Muscle of arm (tissue), 12 donors: ENCODE results near the gene SEMA5B. TPM values are rescaled to one million over a fixed set of nuclear protein-coding genes. Genes with fewer than 3 reads are reported as not detected.

Experiments used
- DNase-seq: peaks from one replicate; pipeline ENCODE4 v3.0.0-alpha.2; 2013
- polyA plus RNA-seq, 12 donors: library from polyadenylated mRNA; unstranded; fragments of 120-200 nt; gene quantifications; one replicate each; pipeline ENCODE4 v1.2.1, GENCODE V29; 2013; ENCODE audit not compliant: insufficient read length in 12 of 12

Gene SEMA5B
- polyA plus RNA-seq, 12 donors: 13.4 to 46.2 (median 24.6) TPM; not detected in 1

GRCh38 chr3:122994954-122995353 lies 32.6 kb downstream of the SEMA5B start:
- no peak for DNase-seq

- no peak for DNase-seq
Observed at GRCh38 chr3:122993124-122993978, 34.2 kb downstream of the SEMA5B start.

DNA sequence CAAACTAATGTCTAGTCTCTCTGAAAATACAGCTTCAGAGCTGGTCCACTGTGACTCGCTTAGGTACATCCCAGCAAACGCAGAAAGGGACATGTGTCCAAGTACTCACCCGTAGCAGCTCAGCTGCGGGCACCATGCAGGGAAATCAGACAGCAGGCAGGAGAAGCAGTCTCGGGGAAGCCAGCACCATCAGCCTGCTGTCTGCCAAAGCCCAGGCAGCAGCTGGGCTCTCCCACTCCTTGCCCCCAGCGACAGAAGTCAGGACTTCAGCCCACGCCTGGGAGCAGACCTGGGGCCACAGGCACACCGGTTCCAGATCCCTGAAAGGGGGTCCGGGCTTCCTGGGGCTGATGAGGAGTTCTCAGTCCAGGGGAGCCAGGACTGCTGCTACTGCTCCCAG lies 34.9 kb downstream of the SEMA5B start:
- DNase-seq: no peak

DNA sequence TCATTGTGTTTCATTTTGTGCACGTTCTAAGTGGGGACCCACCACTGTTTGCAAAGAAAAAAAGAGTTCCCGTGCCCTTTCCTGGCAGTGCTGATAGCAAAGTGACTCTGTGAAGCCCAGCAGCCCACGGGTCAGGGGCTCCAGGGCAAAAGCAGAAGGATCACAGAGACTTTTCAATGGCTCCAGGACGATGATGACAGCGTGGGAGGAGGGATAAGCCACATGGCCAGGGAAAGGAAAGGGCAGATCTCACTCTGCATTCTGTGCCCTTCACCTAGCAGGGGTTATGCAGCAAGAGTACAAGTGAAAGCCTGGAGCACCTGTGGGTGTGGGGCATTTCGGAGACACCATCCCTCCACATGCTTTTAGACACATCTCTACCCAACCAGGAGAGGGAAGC lies 35.4 kb downstream of the SEMA5B start:
- no peak for DNase-seq

- DNase-seq: no peak
Observed at GRCh38 chr3:122991236-122991985, 36.2 kb downstream of the SEMA5B start.

GRCh38 chr3:122989856-122990575 lies 37.5 kb downstream of the SEMA5B start:
- DNase-seq: no peak

DNA sequence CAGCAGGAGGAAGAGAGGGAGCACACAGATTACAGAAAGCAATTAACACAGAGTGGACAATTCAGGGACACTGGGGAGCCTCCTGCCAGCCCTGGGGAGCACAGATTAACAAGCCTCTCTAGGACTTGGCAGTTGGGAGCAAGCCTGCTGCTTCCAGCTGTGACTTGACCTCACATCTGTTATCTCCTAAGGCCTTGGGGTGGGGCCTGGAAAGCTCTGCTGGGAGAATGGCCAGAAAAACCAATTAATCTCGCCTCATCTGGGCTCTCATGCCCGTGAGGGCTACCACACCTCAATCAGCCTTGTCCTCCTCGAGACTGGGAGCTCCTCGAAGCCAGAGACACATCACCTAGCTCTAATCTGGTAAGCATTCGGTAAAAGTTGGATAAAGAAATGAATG lies 39.1 kb downstream of the SEMA5B start:
- no peak for DNase-seq

GRCh38 chr3:122987736-122988319 lies 39.7 kb downstream of the SEMA5B start:
- DNase-seq: no peak

GRCh38 chr3:122987231-122987630 lies 40.3 kb downstream of the SEMA5B start:
- DNase-seq: no peak

DNA sequence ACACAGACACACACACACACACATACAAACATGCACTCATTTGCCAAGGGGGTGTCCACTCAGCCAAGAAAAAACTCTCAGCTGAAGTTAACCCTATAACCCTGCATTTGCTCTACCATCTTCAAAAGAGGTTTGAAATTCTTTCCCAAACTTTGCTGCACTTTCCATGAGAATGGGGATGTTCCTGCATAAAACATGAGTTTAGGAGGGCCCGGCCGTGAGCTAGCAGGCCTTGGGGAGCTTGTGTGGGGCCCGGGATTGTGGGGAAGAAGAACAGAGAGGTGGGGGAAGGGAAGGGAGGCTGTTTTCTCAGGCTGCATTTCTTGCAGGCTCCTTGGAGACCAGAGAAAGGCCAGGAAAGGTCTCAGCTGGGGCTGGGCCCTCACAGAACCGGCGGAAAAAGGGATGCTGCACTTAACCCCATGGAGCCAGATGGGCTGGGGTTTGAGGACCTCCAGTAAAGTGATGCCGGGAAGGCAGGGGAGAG lies 40.8 kb downstream of the SEMA5B start:
- no peak for DNase-seq

- no peak for DNase-seq
Observed at GRCh38 chr3:122985539-122985938, 42.0 kb downstream of the SEMA5B start.

- DNase-seq: no peak
Observed at GRCh38 chr3:122984650-122985049, 42.9 kb downstream of the SEMA5B start.

DNA sequence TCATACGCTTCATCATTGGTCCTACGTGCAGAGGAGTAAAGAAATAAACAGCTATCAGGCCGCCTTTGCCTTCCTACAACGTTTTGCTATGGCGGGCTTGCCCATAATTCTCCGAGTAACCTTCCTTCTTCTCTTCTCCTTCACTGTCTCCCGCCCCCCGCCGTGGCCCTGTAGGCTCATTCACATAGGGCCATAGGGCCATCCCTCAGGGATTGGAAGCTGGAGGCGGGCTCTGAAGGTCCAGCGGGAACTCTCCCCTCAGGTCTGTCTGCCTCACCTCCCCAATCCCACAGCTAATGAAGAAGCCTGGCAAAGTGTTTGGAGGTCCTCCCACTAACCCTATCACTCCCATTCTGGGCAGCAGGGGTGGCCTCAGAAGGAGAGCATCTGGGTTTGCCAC lies 43.6 kb downstream of the SEMA5B start:
- DNase-seq: no peak

GRCh38 chr3:122982216-122983185 lies 45.1 kb downstream of the SEMA5B start:
- DNase-seq: no peak

DNA sequence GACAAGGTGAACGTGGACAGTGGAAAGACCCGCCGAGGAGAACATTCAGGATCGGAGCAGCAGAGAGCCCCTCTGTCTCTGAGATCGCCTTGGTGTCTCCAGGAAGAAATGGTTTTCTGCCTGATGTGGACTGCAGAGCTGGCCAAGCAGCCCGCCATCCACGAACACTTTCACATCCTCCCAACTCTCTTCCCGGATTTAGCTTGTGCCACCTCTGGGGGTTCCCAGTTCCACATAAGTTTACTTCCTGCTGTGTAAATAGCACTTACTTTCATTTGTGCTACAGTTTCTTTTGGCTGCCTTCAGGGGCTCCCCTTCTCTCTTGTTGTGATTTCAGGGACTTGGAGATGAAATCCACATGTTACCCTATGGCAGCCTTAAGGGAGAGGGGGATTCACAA lies 48.4 kb downstream of the SEMA5B start:
- no peak for DNase-seq

GRCh38 chr3:122978569-122978968 lies 49.0 kb downstream of the SEMA5B start:
- no peak for DNase-seq

DNA sequence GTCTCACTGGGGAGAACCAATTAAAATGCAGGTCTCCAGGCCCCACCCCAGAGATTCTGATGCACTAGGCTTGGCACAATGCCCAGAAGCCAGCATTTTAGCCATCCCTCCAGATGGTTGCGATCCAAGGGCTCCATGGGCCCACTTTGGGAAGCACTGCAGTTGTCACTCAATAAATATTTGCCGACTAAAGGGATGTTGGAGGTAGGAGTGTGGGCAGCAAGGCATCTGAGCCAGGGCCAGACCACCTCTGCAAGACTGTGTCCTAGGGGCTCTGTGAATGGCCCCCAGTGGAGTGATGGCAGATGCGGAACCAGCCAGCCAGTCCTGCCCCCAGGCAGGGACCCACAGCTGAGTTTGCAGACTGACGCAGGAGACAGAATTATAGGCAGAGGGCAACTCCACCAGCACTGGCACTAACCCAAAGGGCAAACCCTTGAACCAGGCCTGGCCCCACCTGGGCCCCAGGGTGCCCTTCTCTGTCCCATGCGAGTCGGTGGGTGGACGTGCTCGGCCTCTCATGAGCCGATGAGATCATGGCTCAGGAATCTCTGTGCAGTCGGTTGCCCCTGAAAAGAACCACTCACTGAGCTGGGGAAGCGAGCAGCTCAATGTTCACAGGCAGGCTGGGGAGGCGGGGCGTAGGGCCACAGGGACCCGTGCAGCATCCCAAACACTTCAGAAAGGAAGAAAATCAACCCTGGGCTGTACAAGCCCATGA lies 49.7 kb downstream of the SEMA5B start:
- no peak for DNase-seq

- no peak for DNase-seq
Observed at GRCh38 chr3:122975924-122976293, 51.7 kb downstream of the SEMA5B start.

GRCh38 chr3:122975163-122975923 lies 52.2 kb downstream of the SEMA5B start:
- DNase-seq: peak; percentile 81
